Mucosa of rectum (tissue), 2 donors: ENCODE measurements around the gene NAV1.

Experiments
- H3K27ac ChIP-seq, 2 donors: one replicate each; pipeline ENCODE4 v1.7.0; 2013; ENCODE audit warnings: inconsistent platforms in 2 of 2, low read depth in 2 of 2, low read length in 2 of 2
- H3K27me3 ChIP-seq, 2 donors: one replicate each; pipeline ENCODE4 v1.7.0; 2013; ENCODE audit warnings: low read length in 2 of 2; ENCODE audit not compliant: control insufficient read depth in 2 of 2, insufficient read depth in 2 of 2
- H3K36me3 ChIP-seq, 2 donors: one replicate each; pipeline ENCODE4 v1.7.0; 2013; ENCODE audit warnings: low read length in 2 of 2; ENCODE audit not compliant: control insufficient read depth in 2 of 2, insufficient read depth in 2 of 2
- H3K4me1 ChIP-seq, 2 donors: one replicate each; pipeline ENCODE4 v1.7.0; 2013; ENCODE audit warnings: low read length in 2 of 2, mild to moderate bottlenecking in 1 of 2; ENCODE audit not compliant: control insufficient read depth in 2 of 2, insufficient read depth in 2 of 2
- H3K4me3 ChIP-seq, 2 donors: one replicate each; pipeline ENCODE4 v1.7.0; 2013; ENCODE audit warnings: low read length in 2 of 2
- H3K9ac ChIP-seq, 2 donors: one replicate each; pipeline ENCODE4 v1.7.0; 2013; ENCODE audit warnings: low read length in 2 of 2, low read depth in 1 of 2, mild to moderate bottlenecking in 1 of 2
- H3K9me3 ChIP-seq, 2 donors: one replicate each; pipeline ENCODE4 v1.7.0; 2013; ENCODE audit warnings: low read length in 2 of 2; ENCODE audit not compliant: control insufficient read depth in 2 of 2
- donor health status: healthy.
- donor health status: Normal muscosa, but diverticular disease.

NAV1 gene

DNA sequence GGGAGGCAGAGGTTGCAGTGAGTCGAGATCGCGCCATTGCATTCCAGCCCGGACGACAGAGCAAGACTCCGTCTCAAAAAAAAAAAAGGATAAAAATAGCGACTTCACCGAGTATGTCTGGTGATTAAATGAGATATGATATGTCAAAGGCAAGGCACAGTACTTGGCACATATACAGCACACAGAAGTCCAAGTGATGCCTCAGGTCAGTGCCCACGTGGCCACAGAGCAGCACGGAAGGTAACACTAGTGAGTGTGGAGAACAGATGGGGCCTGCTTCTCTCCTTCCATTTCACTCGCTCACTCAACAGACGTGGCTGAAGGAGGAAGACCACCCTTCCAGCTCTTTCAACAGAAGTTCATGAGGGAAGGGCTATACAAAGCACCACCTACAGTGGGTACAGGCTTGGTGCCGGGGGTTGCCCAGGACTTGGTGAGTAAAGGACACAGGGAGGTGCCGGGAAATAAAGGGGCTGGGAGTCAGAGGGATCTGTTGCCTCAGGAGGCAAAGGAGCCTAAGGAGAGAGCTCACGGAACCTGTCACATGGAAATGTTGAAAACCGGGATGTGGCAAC is 40.9 kb upstream of the NAV1 start:
- Histone ChIP-seq H3K4me3 (no peak overlapping the region), H3K4me1 (peaks cover 13 to 32% of the 10 kb centered on the region in 2 donors), H3K9ac (no peak overlapping the region), H3K27me3 (no peaks in the 10 kb centered on the region), H3K27ac (peak overlapping the region; percentile 0 to 58), H3K9me3 (no peaks in the 10 kb centered on the region), H3K36me3 (peaks cover 23 to 24% of the 10 kb centered on the region in 2 donors)

DNA sequence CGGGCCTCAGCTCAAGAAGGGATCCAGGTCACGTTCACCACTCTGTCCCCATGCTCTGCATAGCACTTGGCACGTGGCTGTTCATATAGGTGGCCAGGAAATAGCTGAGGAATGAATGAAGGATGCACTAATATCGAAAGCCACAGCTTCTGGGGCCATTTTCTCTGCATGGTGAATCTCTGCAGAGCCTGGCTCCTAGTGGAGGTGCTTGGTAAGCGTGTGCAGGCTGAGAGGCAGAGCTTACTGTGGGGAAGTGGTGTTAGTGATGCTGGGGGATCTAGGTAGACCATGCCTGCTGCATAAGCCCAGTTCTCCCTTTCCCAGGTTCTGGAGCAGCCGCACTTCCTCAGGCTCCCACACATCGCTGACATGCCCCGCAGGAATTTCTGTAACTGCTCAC is 40.3 kb upstream of the NAV1 start:
- peaks cover 24 to 25% of the 10 kb centered on the region in 2 donors for H3K36me3 ChIP-seq
- H3K9me3 ChIP-seq, result no peaks in the 10 kb centered on the region
- H3K4me3 ChIP-seq, result no peak overlapping the region
- H3K27me3 ChIP-seq, result no peaks in the 10 kb centered on the region
- H3K4me1 ChIP-seq, result peaks cover 17 to 36% of the 10 kb centered on the region in 2 donors
- H3K27ac ChIP-seq, result peak overlapping the region; percentile 7 to 80
- H3K9ac ChIP-seq, result no peak overlapping the region

DNA sequence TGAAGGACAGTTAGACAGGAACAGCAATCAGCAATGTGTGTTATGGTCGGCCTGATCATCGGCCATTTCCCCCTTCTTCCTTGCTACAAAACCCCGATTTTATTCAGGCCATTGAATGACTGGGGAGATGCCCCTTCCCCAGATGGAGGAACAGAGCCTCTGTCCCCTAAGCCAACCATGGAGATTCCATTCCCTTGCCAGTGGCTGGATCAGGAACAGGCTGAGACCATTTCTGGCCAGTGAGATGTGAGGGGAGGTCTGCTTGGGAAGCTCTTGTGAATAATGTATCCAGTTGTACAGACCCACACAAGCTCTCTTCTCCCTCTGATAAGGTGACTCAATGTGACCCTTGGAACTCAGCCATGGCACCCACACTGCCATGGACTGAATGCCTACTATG is 39.7 kb upstream of the NAV1 start:
- no peak overlapping the region for H3K9ac ChIP-seq
- no peaks in the 10 kb centered on the region for H3K27me3 ChIP-seq
- H3K36me3 ChIP-seq, result peaks cover 19 to 21% of the 10 kb centered on the region in 2 donors
- H3K4me1 ChIP-seq, result peaks cover 19 to 38% of the 10 kb centered on the region in 2 donors
- H3K27ac ChIP-seq, result peak overlapping the region; percentile 7 to 80
- H3K4me3 ChIP-seq, result no peak overlapping the region
- no peaks in the 10 kb centered on the region for H3K9me3 ChIP-seq

DNA sequence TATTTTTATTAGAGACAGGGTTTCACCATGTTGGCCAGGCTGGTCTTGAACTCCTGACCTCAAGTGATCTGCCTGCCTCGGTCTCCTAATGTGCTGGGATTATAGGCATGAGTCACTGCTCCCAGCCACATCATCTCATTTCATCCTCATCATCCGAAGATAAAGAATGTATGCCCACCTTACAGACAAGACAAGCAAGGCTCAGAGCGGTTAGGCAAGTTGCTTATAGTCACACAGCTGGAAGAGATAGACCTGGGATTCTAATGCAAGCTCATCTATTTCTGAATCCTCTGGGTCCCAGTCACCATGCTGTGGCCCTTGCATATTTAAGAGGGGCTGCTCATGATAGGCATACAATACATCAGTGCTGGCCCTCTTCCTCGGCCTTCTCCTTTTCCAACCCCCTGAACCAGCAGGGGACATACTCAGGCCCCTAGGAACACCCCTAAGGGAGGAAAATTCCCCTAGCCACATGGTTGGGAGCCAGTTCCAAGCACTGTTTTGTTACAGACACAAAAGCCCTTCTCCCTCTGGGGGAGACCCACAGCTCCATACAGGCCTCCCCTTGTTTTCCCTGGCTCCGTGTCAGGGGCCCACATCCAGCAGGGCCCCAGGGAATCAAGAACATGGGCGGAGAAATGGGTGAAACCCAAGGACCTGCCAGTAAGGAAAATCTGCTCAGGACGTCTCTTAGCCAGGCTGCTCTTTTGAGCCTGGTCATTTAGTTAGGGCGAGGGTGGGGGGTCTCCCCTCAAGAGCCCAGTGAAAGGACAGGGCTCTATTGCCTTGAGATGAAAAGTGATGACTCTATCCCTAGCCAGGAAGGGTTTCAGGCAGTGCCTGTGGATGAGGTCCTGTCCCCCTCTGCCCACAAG is 38.9 kb upstream of the NAV1 start:
- Histone ChIP-seq H3K9ac (peak overlapping the region in 1 of 2 donors; percentile 4), H3K27me3 (no peaks in the 10 kb centered on the region)

GRCh38 chr1:201500670-201501120 is 38.2 kb upstream of the NAV1 start:
- Histone ChIP-seq H3K9ac (peak overlapping the region in 1 of 2 donors; percentile 4), H3K36me3 (peaks cover 9 to 10% of the 10 kb centered on the region in 2 donors), H3K4me3 (no peak overlapping the region), H3K27me3 (no peaks in the 10 kb centered on the region), H3K4me1 (peaks cover 29 to 46% of the 10 kb centered on the region in 2 donors), H3K9me3 (no peaks in the 10 kb centered on the region), H3K27ac (peak overlapping the region; percentile 44 to 80)

More for the DNA sequence above, 38.9 kb upstream of the NAV1 start:
- Histone ChIP-seq H3K36me3 (peaks cover 14% of the 10 kb centered on the region in 2 donors), H3K27ac (peak overlapping the region; percentile 44 to 80), H3K4me1 (peaks cover 22 to 44% of the 10 kb centered on the region in 2 donors), H3K9me3 (no peaks in the 10 kb centered on the region), H3K4me3 (no peak overlapping the region)

DNA sequence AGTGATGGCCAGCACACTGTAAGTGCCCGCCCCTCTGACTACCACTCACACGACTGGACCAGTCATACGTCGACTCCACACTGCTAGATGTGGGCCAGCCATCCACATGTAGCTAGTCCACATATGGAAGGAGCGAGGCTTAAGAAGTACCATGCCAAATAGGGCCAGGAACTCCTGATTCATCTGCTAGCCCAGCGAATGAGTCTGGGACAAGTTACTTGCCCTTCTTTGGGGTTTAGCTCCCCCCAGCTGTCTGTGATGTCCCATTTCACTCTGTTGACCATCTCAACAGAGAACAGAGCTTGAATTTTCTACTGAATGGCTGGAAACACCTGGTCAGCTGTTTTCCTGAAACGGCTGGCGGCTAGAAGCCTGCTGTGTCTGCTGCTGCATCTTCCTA is 37.8 kb upstream of the NAV1 start:
- peak overlapping the region in 1 of 2 donors; percentile 4 for H3K9ac ChIP-seq
- H3K27me3 ChIP-seq, result no peaks in the 10 kb centered on the region
- H3K4me3 ChIP-seq, result no peak overlapping the region
- H3K27ac ChIP-seq, result peak overlapping the region; percentile 44 to 80
- no peaks in the 10 kb centered on the region for H3K9me3 ChIP-seq
- H3K36me3 ChIP-seq, result peaks cover 8 to 10% of the 10 kb centered on the region in 2 donors
- H3K4me1 ChIP-seq, result peaks cover 33 to 51% of the 10 kb centered on the region in 2 donors

GRCh38 chr1:201501812-201502510 is 37.0 kb upstream of the NAV1 start:
- peaks cover 37 to 50% of the 10 kb centered on the region in 2 donors for H3K4me1 ChIP-seq
- H3K36me3 ChIP-seq, result peaks cover 8 to 10% of the 10 kb centered on the region in 2 donors
- no peaks in the 10 kb centered on the region for H3K27me3 ChIP-seq
- H3K27ac ChIP-seq, result peak overlapping the region; percentile 70 to 97
- H3K4me3 ChIP-seq, result no peak overlapping the region
- H3K9ac ChIP-seq, result peak overlapping the region in 1 of 2 donors; percentile 31
- H3K9me3 ChIP-seq, result no peaks in the 10 kb centered on the region

GRCh38 chr1:201502511-201502857 is 36.4 kb upstream of the NAV1 start:
- Histone ChIP-seq H3K27ac (peak overlapping the region; percentile 70 to 97), H3K9ac (peak overlapping the region in 1 of 2 donors; percentile 31), H3K36me3 (peaks cover 8 to 10% of the 10 kb centered on the region in 2 donors), H3K27me3 (no peaks in the 10 kb centered on the region), H3K9me3 (no peaks in the 10 kb centered on the region), H3K4me1 (peaks cover 40 to 54% of the 10 kb centered on the region in 2 donors), H3K4me3 (no peak overlapping the region)

- Histone ChIP-seq H3K27ac (peak overlapping the region; percentile 90 to 97), H3K4me3 (peak overlapping the region in 1 of 2 donors; percentile 49), H3K27me3 (no peaks in the 10 kb centered on the region), H3K9ac (peak overlapping the region; percentile 48 to 50), H3K9me3 (no peaks in the 10 kb centered on the region), H3K4me1 (peaks cover 45 to 59% of the 10 kb centered on the region in 2 donors), H3K36me3 (peaks cover 5 to 10% of the 10 kb centered on the region in 2 donors)
Measured at GRCh38 chr1:201503397-201504176, 35.3 kb upstream of the NAV1 start.
